Type B pancreatic cell (in vitro differentiated cells): ENCODE data around the gene EEIG2. TPM values are rescaled to one million over a fixed set of nuclear protein-coding genes. Genes with fewer than 3 reads are reported as not detected.
A peak's percentile ranks its signal among the peaks of the same experiment; 100 is the strongest.

Source experiments
- DNase-seq: peaks from one replicate; pipeline ENCODE4 v3.0.0; 2021; ENCODE audit warnings: mixed read lengths; ENCODE audit not compliant: unreplicated experiment; ENCODE audit errors: extremely low spot score
- H3K27ac Mint-ChIP-seq: 2 replicates; pipeline ENCODE4 v1.8.0; 2021; ENCODE audit warnings: mild to moderate bottlenecking, mixed read lengths
- H3K27me3 Mint-ChIP-seq: 2 replicates; pipeline ENCODE4 v1.8.0; 2021; ENCODE audit warnings: mixed read lengths
- H3K36me3 Mint-ChIP-seq: 2 replicates; pipeline ENCODE4 v1.8.0; 2021; ENCODE audit warnings: mixed read lengths
- H3K4me1 Mint-ChIP-seq: one replicate; pipeline ENCODE4 v1.8.0; 2021; ENCODE audit warnings: mixed read lengths; ENCODE audit not compliant: unreplicated experiment
- H3K4me3 Mint-ChIP-seq: 2 replicates; pipeline ENCODE4 v1.8.0; 2021; ENCODE audit warnings: mild to moderate bottlenecking, mixed read lengths
- H3K9me3 Mint-ChIP-seq: 2 replicates; pipeline ENCODE4 v1.8.0; 2021; ENCODE audit warnings: mixed read lengths
- CTCF ChIP-seq: fragments of 200-600 bp; sonication (generic); conservative IDR thresholded peaks from 2 replicates; pipeline ENCODE4 v1.5.0; 2021; ENCODE audit warnings: antibody characterized with exemption, mild to moderate bottlenecking
- total RNA-seq: library from RNA; stranded (reverse); gene quantifications from 2 replicates; pipeline ENCODE4 v1.2.1, GENCODE V29; 2021; ENCODE audit warnings: low replicate concordance

Gene EEIG2
- total RNA-seq, 1 donor from 2014 or later = 11.2 TPM

DNA sequence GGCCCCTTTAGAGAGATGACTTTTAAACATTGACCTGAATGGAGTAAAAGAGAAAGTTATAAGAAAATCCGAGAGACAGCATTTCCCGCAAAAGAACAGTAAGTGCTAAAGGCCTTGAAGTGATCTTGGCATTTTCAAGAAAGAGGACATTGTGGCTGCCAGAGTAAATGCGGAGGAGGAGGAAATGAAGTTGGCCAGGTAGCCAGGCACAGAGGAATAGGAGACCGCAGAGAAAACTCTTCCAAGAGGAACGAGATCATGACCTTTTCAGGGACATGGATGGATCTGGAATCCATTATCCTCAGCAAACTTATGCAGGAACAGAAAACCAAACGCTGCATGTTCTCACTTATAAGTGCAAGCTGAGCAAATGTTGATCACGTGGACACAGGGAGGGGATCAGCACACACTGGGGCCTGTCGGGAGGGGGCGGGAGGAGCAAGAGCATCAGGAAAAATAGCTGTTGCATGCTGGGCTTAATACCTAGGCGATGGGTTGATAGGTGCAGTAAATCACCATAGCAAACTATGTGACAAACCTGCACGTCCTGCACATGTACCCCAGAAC is 49.7 kb downstream of the EEIG2 start:
- peak overlapping the region; percentile 10 for H3K27ac Mint-ChIP-seq
- DNase-seq = no peak
- peaks cover 3% of the 10 kb centered on the region for H3K36me3 Mint-ChIP-seq
- no peaks in the 10 kb centered on the region for H3K27me3 Mint-ChIP-seq
- peaks cover 14% of the 10 kb centered on the region for H3K4me1 Mint-ChIP-seq
- peak overlapping the region; percentile 17 for H3K4me3 Mint-ChIP-seq
- no peak for TF ChIP-seq CTCF
- H3K9me3 Mint-ChIP-seq = no peaks in the 10 kb centered on the region

Other genes starting within 250 kb of the EEIG2 start
- not detected in 2 replicates for gene NBPF6, start 109.8 kb upstream of the EEIG2 start, total RNA-seq
- gene HENMT1, start 101.0 kb downstream of the EEIG2 start, total RNA-seq = 6.9 and 11.5 TPM in 2 replicates
- 37.3 and 45.6 TPM in 2 replicates for gene PRPF38B, start 132.2 kb downstream of the EEIG2 start, total RNA-seq
- not detected in 2 replicates for gene FNDC7, start 152.8 kb downstream of the EEIG2 start, total RNA-seq
- gene STXBP3, start 186.6 kb downstream of the EEIG2 start, total RNA-seq = 40.5 and 48.4 TPM in 2 replicates